GM19438 (cell line): ENCODE data around the gene ADAMTS17.

ENCODE experiments used
- ATAC-seq: cut with Tn5 transposase; IDR thresholded peaks from one replicate; pipeline ENCODE4 v1.9.1; 2021; ENCODE audit warnings: low read depth; ENCODE audit not compliant: unreplicated experiment

ADAMTS17 gene

DNA sequence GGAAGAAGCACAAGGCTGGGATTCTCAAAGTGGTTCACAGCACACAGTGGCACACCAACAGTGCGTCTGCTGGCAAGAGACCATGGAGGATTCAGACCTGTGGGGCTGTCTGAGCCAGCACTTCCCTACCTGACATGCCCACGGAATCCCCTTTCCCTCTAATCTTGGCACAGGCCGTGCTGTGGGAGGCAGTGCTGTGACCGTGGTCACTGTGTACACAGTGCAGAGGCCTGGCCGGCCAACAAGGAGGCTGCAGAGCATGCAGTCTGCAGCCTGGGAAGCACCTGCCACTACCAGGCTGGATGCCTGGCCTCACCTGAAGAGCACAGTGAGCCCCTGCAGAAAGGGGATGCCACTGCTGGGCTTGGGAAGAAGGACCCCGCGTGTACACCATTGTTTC, 307.6 kb downstream of the ADAMTS17 start:
- no peak for ATAC-seq

DNA sequence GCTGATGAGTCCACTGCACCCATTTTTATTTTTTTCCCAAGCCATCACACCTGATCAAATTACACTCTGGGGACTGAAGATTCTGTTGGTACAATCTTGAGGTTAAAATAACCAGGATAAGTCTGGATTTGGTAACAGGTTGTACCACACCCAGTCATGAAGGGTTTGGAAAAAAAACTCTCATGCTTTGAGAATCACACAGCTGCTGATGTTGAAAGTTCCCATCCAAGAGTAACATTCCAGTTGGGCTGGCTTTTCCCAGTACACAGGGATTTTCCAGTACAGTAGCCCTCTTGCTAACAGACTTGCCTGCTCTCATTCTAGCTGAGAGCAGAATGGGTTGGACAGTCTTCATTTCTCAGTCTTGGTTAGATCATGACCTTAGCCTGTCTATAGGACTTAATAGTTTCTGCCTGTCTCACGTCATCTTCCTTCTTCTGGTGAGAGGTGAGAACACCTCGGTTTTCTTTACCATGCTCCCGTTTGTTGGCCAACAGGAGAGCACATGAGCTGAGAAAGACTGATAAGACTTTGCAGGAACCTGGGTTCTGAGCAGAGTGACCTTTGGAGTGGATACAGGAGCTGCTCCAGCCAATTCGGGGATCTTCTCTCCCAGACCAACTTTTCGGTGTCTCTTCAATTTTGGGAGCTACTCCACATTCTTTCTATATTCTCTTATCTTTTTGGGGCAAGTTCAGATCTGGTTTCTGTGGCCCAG, 308.5 kb downstream of the ADAMTS17 start:
- ATAC-seq, result no peak

- no peak for ATAC-seq
Observed at GRCh38 chr15:100032358-100033085, 309.3 kb downstream of the ADAMTS17 start.

DNA sequence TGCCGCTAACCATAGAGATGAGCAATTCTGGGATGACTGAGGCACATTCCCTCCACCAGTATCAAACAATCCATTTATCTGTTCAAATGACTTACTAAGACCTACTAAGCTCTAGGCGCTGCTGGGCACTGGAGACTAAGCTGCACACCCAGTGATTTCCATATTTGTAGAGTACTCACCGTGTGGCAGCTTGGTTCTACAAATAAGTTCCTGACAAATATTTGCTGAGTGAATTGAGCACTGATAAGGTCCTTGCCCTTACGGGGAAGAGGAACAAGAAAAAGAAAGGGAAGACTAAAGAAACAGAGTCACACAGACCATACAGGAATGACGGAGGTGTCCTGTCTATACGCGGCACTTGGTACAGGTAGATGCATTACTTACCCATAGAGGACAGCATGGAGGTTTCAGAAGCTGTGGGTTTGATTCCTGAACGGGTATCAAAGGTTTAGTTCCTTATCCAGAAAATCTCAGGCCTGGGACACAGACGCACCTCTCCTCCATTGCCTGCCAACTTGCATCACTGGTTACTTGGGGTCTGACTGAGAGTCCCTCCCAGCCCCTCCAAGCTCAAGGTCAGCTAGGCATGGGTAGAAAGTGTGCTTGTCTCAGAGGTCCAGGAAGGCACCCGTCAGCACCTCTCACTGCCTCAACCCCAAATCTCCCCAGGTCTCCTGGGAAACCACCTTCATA, 310.0 kb downstream of the ADAMTS17 start:
- ATAC-seq, result no peak

DNA sequence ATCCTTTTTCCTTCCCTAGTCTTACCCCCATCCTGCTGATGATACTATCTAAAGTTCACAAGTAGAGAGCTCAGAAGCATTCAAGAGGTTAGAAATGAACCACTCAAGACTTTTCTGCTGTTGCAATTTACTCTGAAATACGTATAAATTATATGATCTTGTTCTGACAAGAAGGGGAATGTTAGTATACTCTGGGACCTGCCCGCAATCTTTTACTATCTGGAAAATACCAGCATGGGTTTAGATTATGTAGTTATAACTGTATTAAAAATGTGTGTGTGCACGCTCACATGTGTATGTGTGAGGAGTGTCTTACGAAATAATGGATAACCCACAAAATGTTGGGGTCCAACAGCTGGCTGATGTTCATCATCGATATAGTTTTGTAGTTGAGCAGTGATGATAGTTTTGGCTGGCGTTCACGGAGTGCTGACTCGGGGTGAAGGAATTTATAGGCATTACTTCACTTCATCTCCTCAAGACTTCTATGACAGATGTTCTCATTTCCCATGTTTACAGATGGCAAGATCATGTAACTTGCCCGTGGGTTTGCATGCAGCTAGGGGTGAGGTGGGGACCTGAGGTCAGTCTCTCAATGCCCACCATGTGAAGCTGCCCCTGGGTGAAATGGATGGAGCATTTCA, 311.1 kb downstream of the ADAMTS17 start:
- ATAC-seq, result no peak

DNA sequence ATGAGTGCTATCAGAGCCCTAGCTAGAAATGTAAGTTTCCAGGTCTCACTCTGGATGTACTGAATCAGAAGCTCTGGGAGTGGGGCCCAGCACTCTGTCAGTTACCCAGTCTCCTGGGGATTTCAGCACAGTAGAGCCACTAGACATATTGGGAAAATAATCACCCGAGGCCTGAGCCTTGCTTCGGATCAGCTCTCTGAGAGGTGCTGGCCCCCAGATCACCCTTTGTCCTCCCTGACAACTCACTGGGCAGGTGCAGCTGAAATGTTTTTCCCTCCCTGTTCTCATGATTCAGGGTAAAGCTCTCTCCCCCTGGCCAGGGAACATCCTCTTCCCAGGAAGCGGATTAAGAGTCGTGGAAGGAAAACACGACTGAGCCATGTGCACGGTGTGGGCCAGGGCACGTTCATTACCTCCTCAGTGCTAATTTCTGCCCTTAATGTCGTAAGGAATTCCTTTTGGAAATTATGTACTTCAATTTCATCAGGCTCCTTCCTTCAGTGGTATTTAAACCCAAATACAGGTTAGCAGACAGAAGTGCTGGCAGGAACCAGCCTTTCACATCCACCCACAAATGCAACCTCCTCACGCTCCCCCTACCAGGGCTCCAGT, 311.8 kb downstream of the ADAMTS17 start:
- ATAC-seq, result no peak

- ATAC-seq, result no peak
Observed at GRCh38 chr15:100029045-100029444, 312.7 kb downstream of the ADAMTS17 start.

- ATAC-seq, result no peak
Observed at GRCh38 chr15:100026041-100026440, 315.7 kb downstream of the ADAMTS17 start.

DNA sequence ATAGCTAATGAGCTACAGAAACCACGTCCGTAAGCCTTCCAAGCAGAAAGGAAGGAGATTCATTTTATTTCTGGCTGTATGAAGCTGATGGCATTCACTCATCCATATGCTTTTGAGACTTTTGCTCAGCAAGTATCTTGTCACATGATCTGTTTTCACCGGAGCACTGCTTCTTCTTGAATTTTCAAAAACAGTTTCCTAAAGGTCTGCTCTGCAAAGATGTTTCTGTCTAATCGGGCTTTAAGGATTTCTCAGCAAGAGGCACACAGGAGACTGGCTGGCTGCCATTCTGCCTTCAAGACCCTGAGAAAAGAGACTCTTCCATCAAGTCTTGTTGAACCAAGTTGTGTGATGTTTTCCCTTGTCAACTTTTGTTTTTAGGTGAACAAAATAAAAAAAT, 319.0 kb downstream of the ADAMTS17 start:
- ATAC-seq, result no peak

DNA sequence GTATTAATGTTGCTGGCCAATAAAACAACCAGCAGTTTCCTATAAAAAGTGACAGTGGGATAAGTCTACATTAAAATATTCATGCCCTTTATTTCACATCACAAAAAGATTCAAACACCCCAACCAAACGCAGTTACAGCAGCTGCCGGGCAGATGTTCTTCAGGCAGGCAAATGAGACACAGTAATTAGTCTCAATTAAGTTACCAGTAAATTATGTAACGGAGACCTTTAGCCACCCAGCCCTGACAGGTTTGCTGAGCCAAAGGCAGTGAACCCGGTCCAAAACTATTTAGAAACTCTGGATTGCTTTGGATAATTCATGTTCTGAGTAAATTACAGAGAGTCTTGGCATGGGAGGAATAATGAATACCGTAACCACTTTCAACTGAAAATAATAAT, 319.4 kb downstream of the ADAMTS17 start:
- ATAC-seq, result no peak

- ATAC-seq, result no peak
Observed at GRCh38 chr15:100021653-100022052, 320.1 kb downstream of the ADAMTS17 start.

- no peak for ATAC-seq
Observed at GRCh38 chr15:100020614-100021013, 321.2 kb downstream of the ADAMTS17 start.

GRCh38 chr15:100020189-100020588, 321.6 kb downstream of the ADAMTS17 start:
- ATAC-seq, result no peak

- no peak for ATAC-seq
Observed at GRCh38 chr15:100019601-100020000, 322.2 kb downstream of the ADAMTS17 start.

DNA sequence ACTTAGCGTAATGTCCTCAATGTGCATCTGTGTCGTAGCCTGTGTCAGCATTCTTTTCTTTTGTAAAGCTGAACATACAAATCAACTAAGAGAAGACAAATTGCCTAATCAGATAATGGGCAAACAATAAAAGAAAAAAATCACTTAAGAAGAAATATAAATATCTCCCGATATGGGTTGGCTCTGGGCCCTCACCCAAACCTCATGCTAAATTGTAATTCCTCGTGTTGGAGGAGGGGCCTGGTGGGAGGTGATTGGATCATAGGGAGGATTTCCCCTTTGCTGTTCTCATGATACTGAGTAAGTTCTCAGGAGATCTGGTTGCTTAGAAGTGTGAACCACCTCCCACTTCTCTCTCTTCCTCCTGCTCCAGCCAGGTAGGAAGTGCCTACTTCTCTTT, 323.6 kb downstream of the ADAMTS17 start:
- no peak for ATAC-seq

DNA sequence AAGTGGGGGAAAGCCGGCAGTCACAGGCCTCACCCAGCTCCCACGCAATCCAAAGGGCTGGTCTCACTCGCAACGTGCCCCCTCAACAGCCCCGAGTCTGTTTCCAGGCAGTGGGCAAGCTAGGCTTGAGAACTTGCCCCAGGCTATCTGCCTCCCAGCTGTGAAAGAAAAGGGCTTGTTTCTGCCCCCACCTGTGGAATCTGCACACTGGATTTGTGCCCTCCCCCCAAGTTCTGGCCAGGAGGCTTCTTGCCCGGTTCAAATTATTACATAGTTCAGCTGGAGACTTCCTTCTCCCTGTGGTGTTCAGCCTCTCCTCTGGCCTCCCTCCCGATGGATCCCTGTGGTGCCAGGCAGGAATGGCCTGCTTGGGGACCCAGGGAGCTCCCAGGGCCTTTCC, 324.6 kb downstream of the ADAMTS17 start:
- no peak for ATAC-seq

DNA sequence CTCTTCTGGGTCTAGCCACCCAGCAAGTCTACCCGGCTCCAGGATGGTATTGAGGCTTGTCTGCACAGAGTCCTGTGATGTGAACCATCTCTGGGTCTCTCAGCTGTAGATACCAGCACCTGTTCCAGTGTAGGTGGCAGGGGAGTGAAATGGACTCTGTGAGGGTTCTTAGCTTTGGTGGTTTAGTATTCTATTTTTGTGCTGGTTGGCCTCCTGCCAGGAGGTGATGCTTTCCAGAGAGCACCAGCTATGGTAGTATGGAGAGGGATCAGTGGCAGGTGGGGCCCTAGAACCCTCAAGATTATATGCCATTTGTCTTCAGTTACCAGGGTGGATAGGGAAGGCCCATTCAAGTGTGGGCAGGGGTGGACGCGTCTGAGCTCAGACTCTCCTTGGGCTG, 325.1 kb downstream of the ADAMTS17 start:
- ATAC-seq, result no peak

DNA sequence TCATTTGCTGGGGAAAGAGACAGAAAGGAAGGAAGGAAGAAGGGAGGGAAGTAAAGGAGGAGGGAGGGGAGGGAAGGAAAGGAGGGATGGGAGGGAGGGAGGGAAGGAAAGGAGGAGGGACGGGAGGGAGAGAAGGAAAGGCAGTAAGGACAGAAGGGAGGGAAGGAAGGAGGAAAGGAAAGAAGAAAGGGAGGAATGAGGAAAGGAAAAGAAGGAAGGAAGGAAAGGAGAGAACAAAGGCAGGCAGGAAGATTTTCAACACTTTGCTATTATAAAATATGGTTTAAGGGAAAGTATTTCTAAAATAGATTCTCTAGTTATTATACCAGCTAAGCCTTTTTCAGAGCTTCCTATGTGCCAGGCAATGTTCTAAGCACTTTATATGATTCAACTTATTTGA, 330.5 kb downstream of the ADAMTS17 start:
- ATAC-seq, result no peak

DNA sequence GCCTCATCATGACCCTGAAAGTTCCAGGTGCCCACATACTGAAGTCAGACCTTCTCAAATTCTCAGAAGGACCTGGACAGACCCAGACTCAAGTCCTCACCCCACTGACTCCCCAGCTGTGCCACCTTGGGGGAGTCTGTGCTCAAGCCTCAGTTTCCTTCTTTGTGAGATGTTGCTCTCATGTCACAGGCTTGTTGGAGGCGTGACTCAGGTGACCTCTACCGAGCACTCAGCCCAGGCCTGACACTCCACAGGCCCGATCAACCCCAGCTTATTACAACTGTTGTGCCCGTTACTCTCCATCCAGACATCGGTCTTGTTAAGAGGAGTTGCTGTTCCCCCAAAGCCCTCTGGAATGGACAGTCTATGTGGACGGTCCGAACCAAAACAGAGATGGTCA, 332.4 kb downstream of the ADAMTS17 start:
- ATAC-seq, result no peak

GRCh38 chr15:100008258-100008657, 333.5 kb downstream of the ADAMTS17 start:
- no peak for ATAC-seq

DNA sequence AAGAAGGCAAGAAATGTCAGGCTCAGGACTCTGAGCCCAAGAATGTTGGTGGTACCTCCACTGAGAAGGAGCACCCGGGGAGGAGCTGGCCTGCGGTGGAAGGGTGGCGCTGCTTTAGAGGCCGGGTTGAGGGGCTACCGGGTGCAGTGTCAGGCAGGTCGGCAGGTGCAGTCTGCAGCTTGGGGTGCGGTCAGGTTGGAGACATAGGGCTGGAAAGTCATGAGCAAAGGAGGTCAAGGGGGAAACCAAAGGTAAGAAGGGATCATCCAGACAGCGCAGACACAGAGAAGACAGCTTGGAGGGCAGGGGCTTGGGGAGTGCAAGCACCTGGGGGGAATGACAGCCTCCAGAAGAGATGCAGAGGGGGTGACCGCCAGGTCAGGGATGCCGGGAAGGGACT, 334.2 kb downstream of the ADAMTS17 start:
- ATAC-seq, result no peak
